HCT116 (cell line): ENCODE data around the gene TMEM234. TPM values are rescaled to one million over a fixed set of nuclear protein-coding genes. Genes with fewer than 3 reads are reported as not detected.

Experiments used
- ATAC-seq: fragments of 200-7000 bp; cut with Tn5 transposase; 2 replicates; pipeline ENCODE4 v1.9.1; 2020; ENCODE audit warnings: mild to moderate bottlenecking, moderate library complexity
- BruUV-seq: library from RNA; stranded (reverse); fragments of 400-500 nt; replicated peaks from 2 replicates; lab custom pipeline; 2021; lab: Mats Ljungman, UMichigan
- CTCF ChIA-PET: fragments of 300-600 bp; sonication (Branson Sonifier 250); formaldehyde crosslinking; loops from one replicate; lab custom pipeline; 2021; ENCODE audit warnings: antibody characterized with exemption; lab: Charles Lee
- POLR2A ChIA-PET: fragments of 300-600, 350-600 bp; sonication (Branson Sonifier 250); formaldehyde crosslinking; loops from one replicate; lab custom pipeline; 2021; ENCODE audit warnings: antibody characterized with exemption; lab: Charles Lee
- RAD21 ChIA-PET, 2 experiments: fragments of 300-600 bp; sonication (Branson Sonifier 250); formaldehyde crosslinking; loops; one replicate each; lab custom pipeline; 2023; ENCODE audit warnings: low total read pairs in 2 of 2; ENCODE audit not compliant: uncharacterized antibody in 2 of 2, unreplicated experiment in 2 of 2, low non-redundant PET in 1 of 2; lab: Charles Lee
- DNase-seq: peaks from one replicate; pipeline ENCODE4 v3.0.0-alpha.2; 2010; ENCODE audit warnings: low read depth, low spot score
- H2AFZ ChIP-seq: fragments of 200-600 bp; shearing (Covaris generic), sonication (generic); 2 replicates; pipeline ENCODE4 v1.6.1; 2017; ENCODE audit warnings: low read depth, mixed run types, mixed read lengths, antibody characterized with exemption, low read length; ENCODE audit not compliant: poor library complexity, severe bottlenecking
- H3K27ac ChIP-seq: 2 replicates; pipeline ENCODE4 v1.5.1; 2012; ENCODE audit warnings: low read depth, low read length
- H3K27me3 ChIP-seq: fragments of 200-600 bp; sonication (generic); 2 replicates; pipeline ENCODE4 v1.6.1; 2016; ENCODE audit warnings: mixed run types, low read length, mixed read lengths; ENCODE audit not compliant: insufficient read depth
- H3K36me3 ChIP-seq, 2 experiments: fragments of 200-500 bp in 1 of 2; fragments of 200-600 bp in 1 of 2; sonication (Bioruptor generic) in 1 of 2; sonication (generic) in 1 of 2; 2 replicates each; pipeline versions ENCODE4 v1.5.1 to v1.6.1; 2014 to 2016; ENCODE audit warnings: low read length in 2 of 2, inconsistent platforms in 1 of 2, mixed read lengths in 1 of 2, mixed run types in 1 of 2; ENCODE audit not compliant: insufficient read depth in 2 of 2, control insufficient read depth in 1 of 2
- H3K4me1 ChIP-seq, 2 experiments: fragments of 200-600 bp in 1 of 2; sonication (generic) in 1 of 2; 2 replicates each; pipeline versions ENCODE4 v1.5.1 to v1.6.1; 2012 to 2017; ENCODE audit warnings: low read length in 2 of 2, inconsistent platforms in 1 of 2, mild to moderate bottlenecking in 1 of 2, mixed read lengths in 1 of 2, mixed run types in 1 of 2, moderate library complexity in 1 of 2; ENCODE audit not compliant: insufficient read depth in 2 of 2, control insufficient read depth in 1 of 2
- H3K4me2 ChIP-seq: fragments of 200-600 bp; sonication (generic); 2 replicates; pipeline ENCODE4 v1.6.1; 2017; ENCODE audit warnings: mixed run types, low read length, mixed read lengths
- H3K4me3 ChIP-seq, 2 experiments: fragments of 200-600 bp in 1 of 2; sonication (generic) in 1 of 2; replicated peaks in 1 of 2; 2 replicates each; pipeline ENCODE4 v1.5.1; 2011 to 2016; ENCODE audit warnings: low read length in 2 of 2, control low read depth in 1 of 2, low read depth in 1 of 2, mild to moderate bottlenecking in 1 of 2, mixed read lengths in 1 of 2, mixed run types in 1 of 2
- H3K79me2 ChIP-seq: fragments of 200-600 bp; sonication (generic); 2 replicates; pipeline ENCODE4 v1.6.1; 2017; ENCODE audit warnings: mild to moderate bottlenecking, mixed run types, low read length, moderate library complexity, mixed read lengths; ENCODE audit not compliant: insufficient read depth
- H3K9ac ChIP-seq: fragments of 200-600 bp; sonication (generic); 2 replicates; pipeline ENCODE4 v1.6.1; 2016; ENCODE audit warnings: low read length, mixed read lengths
- H3K9me2 ChIP-seq: fragments of 200-600 bp; sonication (generic), shearing (Covaris generic); 2 replicates; pipeline ENCODE4 v1.6.1; 2017; ENCODE audit warnings: mixed run types, mild to moderate bottlenecking, moderate library complexity; ENCODE audit not compliant: insufficient read depth
- H3K9me3 ChIP-seq, 2 experiments: fragments of 200-500 bp in 1 of 2; fragments of 200-600 bp in 1 of 2; sonication (Bioruptor generic) in 1 of 2; sonication (generic) in 1 of 2; 2 replicates each; pipeline ENCODE4 v1.6.1; 2014 to 2017; ENCODE audit warnings: low read length in 2 of 2, mixed read lengths in 2 of 2, inconsistent platforms in 1 of 2, low read depth in 1 of 2, mild to moderate bottlenecking in 1 of 2, mixed run types in 1 of 2, moderate library complexity in 1 of 2; ENCODE audit not compliant: control insufficient read depth in 1 of 2, insufficient read depth in 1 of 2
- H4K20me1 ChIP-seq: fragments of 200-600 bp; sonication (generic), shearing (Covaris generic); 2 replicates; pipeline ENCODE4 v1.6.1; 2017; ENCODE audit warnings: mixed run types, mild to moderate bottlenecking, moderate library complexity; ENCODE audit not compliant: insufficient read depth
- CBX3 ChIP-seq: IDR thresholded peaks from 2 replicates; pipeline ENCODE4 v1.6.1; 2012; ENCODE audit warnings: low read depth
- ELF1 ChIP-seq: IDR thresholded peaks from 2 replicates; pipeline ENCODE4 v1.6.1; 2012; ENCODE audit warnings: low read depth, borderline replicate concordance
- EZH2phosphoT487 ChIP-seq: fragments of 200-600 bp; IDR thresholded peaks from 2 replicates; pipeline ENCODE4 v1.6.1; 2018; ENCODE audit warnings: antibody characterized with exemption, borderline replicate concordance
- JUND ChIP-seq: IDR thresholded peaks from 2 replicates; pipeline ENCODE4 v1.6.1; 2012
- POLR2A ChIP-seq: IDR thresholded peaks from 2 replicates; pipeline ENCODE4 v1.7.0; 2011; ENCODE audit warnings: borderline replicate concordance; ENCODE audit not compliant: insufficient read depth, insufficient read length; ENCODE audit errors: extremely low read depth
- POLR2AphosphoS5 ChIP-seq: IDR thresholded peaks from 2 replicates; pipeline ENCODE4 v1.6.1; 2011; ENCODE audit warnings: mild to moderate bottlenecking, low read depth, low read length, moderate library complexity
- RAD21 ChIP-seq: IDR thresholded peaks from 2 replicates; pipeline ENCODE4 v1.6.1; 2012; ENCODE audit warnings: low read depth, mild to moderate bottlenecking
- SIN3A ChIP-seq: IDR thresholded peaks from 2 replicates; pipeline ENCODE4 v1.6.1; 2012; ENCODE audit warnings: low read depth
- TCF7L2 ChIP-seq: IDR thresholded peaks from 2 replicates; pipeline ENCODE4 v1.7.0; 2011; ENCODE audit warnings: borderline replicate concordance, inconsistent platforms; ENCODE audit not compliant: insufficient read depth, insufficient read length; ENCODE audit errors: extremely low read depth
- YY1 ChIP-seq: IDR thresholded peaks from 2 replicates; pipeline ENCODE4 v1.6.1; 2011; ENCODE audit warnings: low read length, low read depth, moderate library complexity, mild to moderate bottlenecking; ENCODE audit not compliant: insufficient replicate concordance; ENCODE audit errors: extremely low read depth
- ZFX ChIP-seq: fragments of 450-650 bp; IDR thresholded peaks from 2 replicates; pipeline ENCODE4 v1.6.1; 2017
- ZNF274 ChIP-seq: fragments of 200-500 bp; sonication (Bioruptor generic); IDR thresholded peaks from 2 replicates; pipeline ENCODE4 v1.6.1; 2014; ENCODE audit warnings: mild to moderate bottlenecking, low read depth, low read length, inconsistent platforms
- intact Hi-C: fragments of 100-400 bp; cut with micrococcal nuclease; formaldehyde crosslinking; loops from 2 replicates; pipeline ENCODE4 v1.10.0; 2022
- total RNA-seq: library from RNA; stranded (reverse); gene quantifications from one replicate; pipeline ENCODE4 v1.2.1, GENCODE V29; 2021; ENCODE audit not compliant: unreplicated experiment

TMEM234 gene
- total RNA-seq, 1 experiment from 2014 or later = 12.3 TPM

- no peak for TF ChIP-seq ELF1
- no peak for TF ChIP-seq JUND
- TF ChIP-seq SIN3A = no peak
- TF ChIP-seq ZNF274 = no peak
- no peak for TF ChIP-seq TCF7L2
- no peak for TF ChIP-seq POLR2A
- no peak for TF ChIP-seq EZH2phosphoT487
- TF ChIP-seq POLR2AphosphoS5 = no peak
- peak; percentile 82 for TF ChIP-seq RAD21
Observed at GRCh38 chr1:32247983-32248889, 26.1 kb upstream of the TMEM234 start (continued).

- ATAC-seq = no peak
- no peak overlapping the region for H2AFZ ChIP-seq
- CTCF ChIA-PET = interaction anchor here (1.1 to 1.6 kb wide), 3 partner anchors 18 to 43 kb away, joined by 3 to 9 read pairs (median 3); no protein-coding TSS in a partner anchor
Observed at GRCh38 chr1:32247452-32247851, 25.3 kb upstream of the TMEM234 start.

More at GRCh38 chr1:32247452-32247851, 25.3 kb upstream of the TMEM234 start:
- H3K9ac ChIP-seq = no peak overlapping the region
- H3K4me3 ChIP-seq = no peak overlapping the region
- H4K20me1 ChIP-seq = no peaks in the 10 kb centered on the region
- H3K36me3 ChIP-seq = no peaks in the 10 kb centered on the region
- RAD21 ChIA-PET = no interaction called here
- H3K4me2 ChIP-seq = no peak overlapping the region
- TF ChIP-seq CBX3 (no peak), YY1 (no peak), ZFX (no peak)
- intact Hi-C loops = no loop called here
- BruUV-seq = no TSS peak
- no peaks in the 10 kb centered on the region for H3K9me2 ChIP-seq
- H3K27ac ChIP-seq = no peak overlapping the region; the same call in 1 of the 2 replicates
- no peaks in the 10 kb centered on the region for H3K79me2 ChIP-seq
- no peak for DNase-seq
- no peaks in the 10 kb centered on the region for H3K27me3 ChIP-seq
- peaks cover 6 to 19% of the 10 kb centered on the region in 2 experiments for H3K4me1 ChIP-seq
- H3K9me3 ChIP-seq = no peaks in the 10 kb centered on the region
- POLR2A ChIA-PET = no interaction called here
